Germinal center (tissue), 1 donor: ENCODE measurements around the gene TSFM.
"Not testable (repeated sequence)": the region's sequence is repeated elsewhere in the genome, so short reads cannot be mapped to it uniquely, and the experiment has no call there.

Experiments used
- DNase-seq: peaks from one replicate; pipeline ENCODE4 v3.0.0; 2012; ENCODE audit warnings: mixed read lengths, low spot score

TSFM gene

DNA sequence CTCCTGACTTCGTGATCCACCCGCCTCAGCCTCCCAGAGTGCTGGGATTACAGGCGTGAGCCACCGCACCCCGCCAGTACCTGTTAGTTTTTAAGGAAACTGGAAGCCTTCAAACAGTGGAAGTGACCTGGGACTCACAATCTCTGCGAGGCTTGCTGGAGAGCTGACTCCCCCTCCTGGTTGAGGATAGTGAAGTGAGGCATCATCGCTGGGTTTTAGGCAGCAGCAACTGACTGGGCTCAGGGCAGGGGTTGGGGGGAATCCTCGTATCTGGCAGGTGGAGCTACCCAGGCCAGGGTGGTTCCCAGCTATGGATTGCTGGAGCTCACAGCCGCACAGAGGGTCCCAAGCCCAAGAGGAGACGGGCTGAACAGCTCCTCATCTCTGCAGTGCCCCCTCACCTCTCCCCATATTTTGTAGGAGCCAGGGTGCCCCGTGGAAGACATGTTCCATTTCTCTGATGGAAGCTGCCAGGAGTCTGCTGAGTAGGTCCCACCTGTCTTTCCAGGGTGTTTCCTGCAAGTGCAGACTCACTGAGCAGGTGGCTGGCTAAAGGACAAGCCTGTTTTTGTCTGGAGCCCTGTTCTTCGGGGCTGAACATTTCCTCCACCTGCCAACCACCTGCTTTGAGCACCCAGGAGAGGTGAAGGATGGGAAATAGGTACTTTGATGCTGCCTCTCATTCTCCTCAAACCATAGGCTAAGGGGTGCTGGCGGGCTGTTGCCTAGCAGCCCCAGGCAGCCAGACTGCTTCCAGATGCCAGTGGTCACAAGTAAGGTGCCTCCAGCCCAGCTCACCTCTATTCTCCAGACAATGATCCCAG, 32.8 kb downstream of the TSFM start:
- DNase-seq: no peak

DNA sequence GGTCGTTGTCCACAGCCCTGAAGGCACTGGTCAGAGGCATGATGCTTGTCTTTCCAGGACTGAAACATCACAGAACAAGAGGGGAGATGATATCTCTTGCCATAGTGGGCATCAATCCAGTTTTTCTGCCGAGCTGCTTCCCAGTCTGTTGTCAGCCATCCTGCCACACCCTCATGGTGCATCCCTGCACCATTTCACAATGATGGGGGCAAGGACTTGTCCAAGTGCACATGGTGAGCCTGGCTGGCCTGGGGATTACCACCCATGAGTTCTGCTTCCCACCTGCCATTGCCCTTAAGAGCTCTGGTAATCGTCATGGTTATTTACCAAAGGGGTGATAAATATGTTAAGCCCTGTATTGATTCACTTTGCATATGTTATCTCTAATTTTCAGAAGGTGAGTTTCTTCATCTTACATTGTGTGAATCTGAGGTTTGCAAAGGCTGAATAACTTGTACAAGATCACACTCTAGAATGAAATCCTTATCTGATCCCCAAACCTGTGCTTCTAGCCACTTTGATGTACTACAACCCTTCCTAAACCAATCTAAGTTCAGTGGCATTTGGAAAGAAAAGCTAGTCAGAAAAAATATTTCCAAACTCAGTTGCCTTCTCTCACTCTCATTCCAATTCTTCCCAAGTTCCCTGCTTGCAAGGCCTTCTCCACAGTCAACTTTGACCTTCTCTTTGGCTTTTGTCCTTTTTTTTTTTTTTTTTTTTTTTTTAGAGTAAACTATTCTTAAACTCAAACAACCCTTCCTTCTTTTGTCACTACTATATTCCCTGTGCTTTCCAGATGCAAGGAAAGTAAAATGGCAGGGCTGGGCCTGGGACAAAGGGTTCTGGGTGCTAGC, 33.6 kb downstream of the TSFM start:
- no peak for DNase-seq

DNA sequence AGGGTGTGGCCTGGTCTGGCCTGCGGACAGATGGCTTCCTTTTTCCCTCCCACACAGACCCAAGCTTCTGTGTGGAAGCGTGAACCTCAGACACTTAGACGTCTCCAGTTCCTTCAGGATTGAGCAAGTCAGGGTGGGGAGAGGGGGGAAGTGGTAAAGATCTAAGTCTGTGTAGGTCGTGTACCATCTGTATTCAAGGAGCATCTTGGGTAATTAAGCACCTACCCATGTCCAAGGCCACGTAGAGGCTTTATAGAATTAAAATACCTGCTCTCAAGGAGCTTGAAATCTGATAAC, 34.2 kb downstream of the TSFM start:
- no peak for DNase-seq

DNA sequence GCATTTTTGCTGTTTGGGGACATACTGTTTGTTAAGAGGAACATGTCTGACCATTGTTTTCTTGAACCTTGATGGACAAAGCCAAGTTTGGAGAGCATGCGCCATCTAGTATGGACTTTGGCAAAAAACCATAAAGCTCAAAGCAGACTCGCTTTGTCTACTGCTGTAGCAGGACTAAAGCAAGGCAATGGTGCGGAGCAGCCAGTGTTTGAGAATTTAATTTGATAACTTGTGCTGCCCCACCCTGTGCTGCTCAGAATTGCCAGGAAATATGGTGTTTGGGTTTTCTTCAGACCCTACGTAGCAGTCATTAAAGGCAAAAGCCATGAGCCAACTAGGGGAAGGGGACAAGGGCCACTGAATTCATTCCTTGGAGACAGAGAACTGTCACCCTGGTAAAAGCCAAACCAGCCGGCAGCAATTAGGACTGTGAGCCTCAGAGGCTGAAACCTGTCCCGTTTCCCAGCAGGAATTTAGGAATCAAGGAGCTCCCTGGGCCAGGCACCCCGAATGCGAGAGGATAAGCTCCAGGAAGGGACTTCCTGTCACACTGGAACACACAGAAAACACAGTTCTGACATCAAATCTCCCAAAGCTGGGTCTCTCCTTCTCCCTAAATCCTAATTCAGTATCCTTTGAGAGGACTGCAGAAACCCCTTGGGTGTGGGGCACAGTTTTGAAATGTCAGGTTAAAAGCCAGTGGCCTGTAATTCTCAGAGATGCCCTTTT, 34.8 kb downstream of the TSFM start:
- DNase-seq: no peak

DNA sequence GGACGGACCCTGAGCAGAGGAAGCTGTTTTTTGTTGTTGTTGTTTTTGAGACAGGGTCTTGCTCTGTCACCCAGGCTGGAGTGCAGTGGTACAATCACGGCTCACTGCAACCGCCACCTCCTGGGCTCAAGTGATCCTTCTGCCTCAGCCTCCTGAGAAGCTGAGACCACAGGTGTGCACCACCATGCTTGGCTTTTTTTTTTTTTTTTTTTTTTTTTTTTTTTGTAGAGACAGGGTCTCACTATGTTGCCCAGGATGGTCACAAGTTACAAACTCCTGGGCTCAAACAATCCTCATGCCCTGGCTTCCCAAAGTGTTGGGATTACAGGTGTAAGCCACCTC, 35.4 kb downstream of the TSFM start:
- DNase-seq: not testable (repeated sequence)

DNA sequence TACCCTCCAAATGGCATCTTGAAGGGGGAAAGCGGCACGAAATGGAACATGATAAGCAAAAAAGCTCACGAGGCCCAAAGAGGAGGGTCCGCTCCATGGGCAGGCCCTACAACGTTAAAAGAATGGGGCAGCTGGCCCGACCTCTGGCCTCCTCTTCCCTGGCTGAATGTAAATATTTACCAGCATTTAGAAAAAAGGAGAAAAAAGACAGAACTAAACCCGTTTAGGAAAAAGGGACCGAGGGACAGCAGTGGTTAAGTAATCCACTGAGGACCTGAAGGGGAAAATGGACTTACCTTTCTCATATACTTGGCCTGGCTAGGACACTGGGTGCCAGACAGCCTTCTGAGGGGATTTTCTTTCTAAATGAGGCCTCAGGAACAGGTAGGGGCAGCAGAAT, 37.5 kb downstream of the TSFM start:
- not testable (repeated sequence) for DNase-seq

DNA sequence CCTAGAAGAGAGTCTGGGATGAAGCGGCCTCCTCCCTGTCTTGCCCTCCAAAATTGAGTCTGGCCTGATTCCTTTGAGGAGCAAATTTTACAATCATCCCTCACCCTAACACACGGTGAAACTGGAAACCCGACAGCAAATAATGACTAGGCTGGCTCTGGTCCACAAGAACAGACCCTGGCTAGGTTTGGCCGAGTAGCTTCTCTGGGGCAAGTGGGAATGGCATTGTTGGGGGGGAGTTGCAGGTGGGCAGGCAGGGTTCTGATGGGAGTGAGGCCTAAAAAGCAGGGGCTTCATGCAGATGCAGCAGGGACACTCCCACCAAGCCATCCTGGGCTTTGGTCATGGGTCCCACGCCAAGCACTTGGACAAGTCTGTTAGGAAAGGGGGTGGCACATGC, 38.4 kb downstream of the TSFM start:
- not testable (repeated sequence) for DNase-seq

GRCh38 chr12:57821474-57822214, 39.1 kb downstream of the TSFM start:
- DNase-seq: no peak

DNA sequence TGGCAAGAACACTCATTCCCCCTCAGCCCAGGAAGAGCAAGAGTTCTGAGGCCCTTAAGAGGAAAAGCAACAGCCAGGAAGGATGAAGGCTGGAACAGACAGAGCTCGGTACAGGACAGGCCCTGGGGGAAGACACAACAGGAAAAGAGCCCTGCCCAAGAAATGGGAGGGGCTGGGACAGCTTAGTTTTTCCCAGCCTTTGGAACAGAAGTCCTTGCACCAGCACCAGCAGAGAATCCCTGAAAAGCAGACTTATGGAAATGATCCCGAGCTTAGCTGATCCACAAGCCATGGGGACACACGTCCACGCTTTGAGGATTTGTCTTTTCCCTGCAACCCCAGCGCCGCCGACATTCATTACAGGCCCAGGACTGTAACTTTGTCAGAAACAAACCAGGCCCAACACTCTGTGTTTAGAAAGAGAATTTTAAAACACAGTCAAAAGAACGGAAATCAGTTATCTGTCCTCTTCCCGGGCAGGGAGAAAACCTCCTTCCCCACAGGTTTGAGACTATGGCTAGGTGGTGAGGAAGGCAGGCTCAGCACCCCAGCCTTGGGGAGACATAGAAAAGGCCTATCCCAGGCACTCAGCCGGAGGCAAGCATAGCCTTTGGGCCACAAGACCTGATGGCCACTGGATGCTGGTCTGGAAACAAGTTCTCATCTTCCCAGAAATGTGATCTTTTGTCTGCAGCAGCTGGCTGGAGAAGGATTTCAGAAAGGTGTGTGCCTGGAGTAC, 40.0 kb downstream of the TSFM start:
- DNase-seq: no peak

DNA sequence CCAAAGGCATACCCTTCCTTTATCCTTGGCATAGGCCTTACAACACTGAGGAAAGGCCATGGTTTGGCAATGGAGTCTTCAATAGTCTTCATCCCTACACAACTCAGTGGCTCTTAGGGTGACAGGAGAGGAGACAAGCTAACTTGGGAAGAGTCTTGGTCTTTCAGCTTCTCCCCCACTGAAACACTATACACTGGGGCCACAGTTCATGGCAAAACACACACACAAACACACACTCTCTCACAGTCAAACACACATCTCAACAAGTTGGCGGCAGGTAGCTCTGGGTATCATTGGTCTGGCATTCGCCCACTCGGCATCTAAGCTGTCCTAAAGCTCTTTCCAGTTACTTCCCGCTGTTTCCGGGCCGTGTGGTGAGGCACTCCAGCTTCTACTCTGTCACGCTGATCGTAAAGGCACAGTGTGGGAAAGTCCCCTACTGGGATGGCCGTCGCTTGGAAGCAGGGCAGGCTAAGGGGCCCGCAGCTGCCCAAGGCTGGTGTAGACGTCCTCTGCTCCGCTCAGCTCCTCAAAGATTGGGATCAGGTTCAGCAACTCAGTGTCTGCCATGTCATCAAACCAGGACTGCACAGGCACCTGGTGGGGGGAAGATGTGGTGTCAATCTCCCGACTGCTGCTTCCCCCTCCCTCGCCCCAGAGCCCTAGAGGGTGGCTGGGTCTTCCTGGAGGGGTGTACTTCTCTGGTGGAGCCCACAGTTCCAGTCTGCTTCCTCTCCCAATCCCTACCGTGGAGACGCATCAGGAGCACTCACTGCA, 40.7 kb downstream of the TSFM start:
- DNase-seq: no peak

DNA sequence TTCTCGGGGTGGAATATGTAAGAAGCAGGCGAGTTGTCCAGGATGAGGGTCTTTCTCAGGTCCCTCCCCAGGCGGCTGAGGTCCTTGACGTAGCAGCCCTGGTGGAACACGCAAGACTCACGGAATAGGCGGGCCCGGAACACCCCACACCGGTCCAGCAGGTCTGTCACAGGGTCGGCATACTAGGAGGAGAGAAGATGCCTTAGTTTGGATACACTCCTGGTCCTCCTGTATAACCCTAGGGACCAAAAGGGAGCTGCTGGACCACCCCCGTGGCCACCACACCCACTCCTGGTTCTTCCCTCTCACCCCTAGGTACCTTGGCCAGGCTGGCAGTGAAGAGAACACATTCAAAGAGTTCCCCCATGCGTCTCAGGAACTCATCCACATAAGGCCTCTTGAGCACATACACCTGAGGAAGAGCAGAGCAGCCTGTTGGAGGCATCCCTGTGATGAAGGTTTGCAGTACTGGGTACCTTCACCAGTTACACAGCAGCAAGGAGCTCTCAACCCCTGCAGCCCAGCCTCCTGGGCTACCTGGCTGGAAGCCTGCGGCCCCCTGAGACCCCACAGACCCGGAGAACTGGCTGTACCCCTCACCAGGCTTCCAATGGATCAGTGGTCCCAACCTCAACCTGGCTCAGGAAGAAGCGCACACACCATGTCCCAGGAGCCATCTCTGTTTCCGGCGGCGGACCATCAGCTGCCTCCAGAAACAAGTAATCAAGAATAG, 41.5 kb downstream of the TSFM start:
- DNase-seq: no peak

GRCh38 chr12:57825451-57825850, 42.9 kb downstream of the TSFM start:
- DNase-seq: no peak

- no peak for DNase-seq
Observed at GRCh38 chr12:57826400-57826799, 43.8 kb downstream of the TSFM start.

DNA sequence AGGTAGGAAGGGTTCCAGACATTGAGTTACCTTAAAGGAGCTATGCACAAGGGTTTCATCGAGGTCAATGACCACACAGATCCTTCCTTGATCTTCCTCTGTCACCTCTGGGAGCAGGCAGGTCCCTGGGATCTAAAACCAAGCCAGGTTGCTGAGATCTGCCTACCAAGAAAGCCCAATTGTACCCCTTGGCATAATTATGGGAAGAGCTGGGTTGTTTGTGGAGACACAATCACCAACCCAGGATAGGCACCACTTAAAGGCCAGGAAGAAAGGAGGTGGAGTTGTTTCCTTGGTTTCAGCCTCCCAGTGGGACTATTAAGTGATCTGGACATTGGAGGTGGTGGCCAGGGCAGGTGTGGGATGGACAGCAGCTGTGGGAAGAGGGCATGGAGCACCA, 44.4 kb downstream of the TSFM start:
- DNase-seq: no peak

DNA sequence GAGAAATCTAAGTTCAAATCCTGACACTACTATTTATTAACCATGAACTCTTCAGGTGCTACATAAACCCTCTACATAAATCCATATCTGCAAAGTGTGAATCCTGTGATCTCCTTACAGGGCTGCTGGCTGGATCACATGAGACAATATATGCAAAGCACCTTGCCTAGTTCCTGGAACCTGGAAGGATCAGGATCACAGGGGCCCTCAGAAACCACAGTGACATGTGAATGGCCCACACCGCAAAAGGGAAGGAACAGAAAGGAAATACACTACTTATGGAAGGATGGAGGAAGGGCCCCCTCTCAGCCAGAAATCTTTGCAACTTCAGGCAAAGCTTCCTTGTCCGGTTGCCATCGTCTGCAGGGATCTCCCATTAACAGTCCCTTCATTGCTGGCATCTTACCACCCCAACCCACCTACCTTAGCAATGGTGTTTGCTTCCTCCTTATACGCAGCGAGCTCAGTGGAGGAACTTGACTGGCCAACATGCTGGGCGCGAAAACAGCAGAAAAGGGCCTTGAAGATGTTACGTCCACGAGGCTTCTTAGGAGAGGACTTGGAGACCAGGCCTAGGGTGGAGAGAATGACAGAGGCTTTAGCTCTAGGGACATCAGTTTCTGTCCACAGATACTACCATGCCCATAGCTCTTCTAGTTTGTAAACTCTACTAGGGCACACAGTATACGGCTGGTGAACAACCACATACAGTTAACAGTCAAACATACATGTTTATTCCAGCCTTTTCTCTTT, 46.6 kb downstream of the TSFM start:
- DNase-seq: no peak

GRCh38 chr12:57830393-57830792, 47.8 kb downstream of the TSFM start:
- no peak for DNase-seq

GRCh38 chr12:57832966-57833365, 50.4 kb downstream of the TSFM start:
- no peak for DNase-seq

DNA sequence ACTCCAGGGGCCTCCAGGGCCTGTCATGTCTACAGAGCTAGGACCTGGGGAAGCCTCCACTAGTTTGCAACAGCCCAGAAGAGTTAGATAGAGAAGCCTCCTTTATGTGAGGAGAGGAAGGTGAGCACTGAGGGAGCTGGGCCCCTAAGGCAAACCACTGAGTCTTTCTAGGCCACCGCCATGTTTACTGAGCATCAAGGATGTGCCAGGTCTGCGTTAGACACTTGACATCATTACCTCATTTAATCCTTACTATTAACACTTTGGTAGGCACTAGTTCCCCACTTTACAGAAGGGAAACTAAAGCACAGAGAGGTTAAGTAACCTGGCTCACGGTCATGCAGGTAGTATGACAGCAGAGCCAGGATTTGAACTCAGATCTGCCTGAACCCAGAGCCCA, 51.1 kb downstream of the TSFM start:
- no peak for DNase-seq
